ENCODE results near the gene ABCA7. TPM values are rescaled to one million over a fixed set of nuclear protein-coding genes. Genes with fewer than 3 reads are reported as not detected.

The ABCA7 gene
- total and polyA plus RNA-seq, 2 of the 13 experiments (the other 11 are each of a cell fraction or from before 2014, with no cell fraction given) = 4.4 to 32.4 TPM

GRCh38 chr19:1046117-1046626, 6.3 kb downstream of the ABCA7 start (continued):
- TF ChIP-seq USF2 (IDR thresholded peaks at IDR 0.05; ENCODE audit: low read depth, low read length) (peak; percentile 41; the same call in 1 of the 2 replicates), USF2 (CRISPR knock-in tag; IDR thresholded peaks at IDR 0.05; ENCODE audit: borderline replicate concordance) (peak; percentile 84; the same call in 1 of the 2 replicates), SIX1 (CRISPR knock-in tag; IDR thresholded peaks at IDR 0.05; ENCODE audit: borderline replicate concordance) (no peak), ZNF331 (CRISPR knock-in tag; IDR thresholded peaks at IDR 0.05) (no peak), SRSF1 (optimal IDR thresholded peaks at IDR 0.05; ENCODE audit: low read depth, low read length) (no peak), ZBTB38 (CRISPR knock-in tag; IDR thresholded peaks at IDR 0.05) (peak; percentile 98), ARID5B (CRISPR knock-in tag; IDR thresholded peaks at IDR 0.05) (no peak), HCFC1 (IDR thresholded peaks at IDR 0.05; ENCODE audit: low read depth, low read length) (no peak), FOXK1 (CRISPR knock-in tag; IDR thresholded peaks at IDR 0.05; ENCODE audit: borderline replicate concordance, low read depth) (no peak), ZNF607 (CRISPR knock-in tag; IDR thresholded peaks at IDR 0.05; ENCODE audit: borderline replicate concordance) (peak; percentile 81), ZNF451 (CRISPR knock-in tag; IDR thresholded peaks at IDR 0.05) (peak; percentile 43; the same call in 1 of the 2 replicates), RBM39 (IDR thresholded peaks at IDR 0.05; ENCODE audit: low read depth, low read length, poor library complexity, severe bottlenecking) (no peak), ZNF484 (CRISPR knock-in tag; IDR thresholded peaks at IDR 0.05; ENCODE audit: borderline replicate concordance, low read depth) (no peak), ZNF552 (CRISPR knock-in tag; IDR thresholded peaks at IDR 0.05; ENCODE audit: borderline replicate concordance) (peak; percentile 81), ZNF337 (CRISPR knock-in tag; IDR thresholded peaks at IDR 0.05; ENCODE audit: borderline replicate concordance, low read depth) (0 out of 2 replicates have a peak, but pooled peaks have one; percentile 37), E2F5 (CRISPR knock-in tag; conservative IDR thresholded peaks at IDR 0.05) (peak; percentile 68; the same call in 1 of the 2 replicates), ZNF530 (CRISPR knock-in tag; IDR thresholded peaks at IDR 0.05; ENCODE audit: low read depth) (no peak), HNF4A (CRISPR knock-in tag; IDR thresholded peaks at IDR 0.05) (peak; percentile 81), ZBTB10 (CRISPR knock-in tag; IDR thresholded peaks at IDR 0.05; ENCODE audit: borderline replicate concordance) (0 out of 2 replicates have a peak, but pooled peaks have one; percentile 46)

Data from HepG2 (cell line).